Stimulated activated CD4-positive, alpha-beta T cell treated with anti-CD3 and anti-CD28 coated beads, Interleukin-4, amount 100 ng/mL, for 48 hours (primary cell): ENCODE results near the gene MAP2K6.

Experiments
- DNase-seq, 2 donors: peaks; one replicate each; pipeline ENCODE4 v3.0.0-alpha.2; 2020; ENCODE audit warnings: low read depth in 2 of 2

The MAP2K6 gene

GRCh38 chr17:69535016-69535570 lies 120.6 kb downstream of the MAP2K6 start:
- no peak for DNase-seq

- DNase-seq, result no peak
These were observed 124.3 kb downstream of the MAP2K6 start for GRCh38 chr17:69538795-69539194.

- no peak for DNase-seq
These were observed 124.8 kb downstream of the MAP2K6 start for GRCh38 chr17:69539274-69539673.

GRCh38 chr17:69539781-69540319 lies 125.4 kb downstream of the MAP2K6 start:
- DNase-seq, result no peak

GRCh38 chr17:69540356-69540755 lies 125.9 kb downstream of the MAP2K6 start:
- no peak for DNase-seq

GRCh38 chr17:69547230-69547629 lies 132.7 kb downstream of the MAP2K6 start:
- DNase-seq, result no peak

- DNase-seq, result no peak
These were observed 133.4 kb downstream of the MAP2K6 start for GRCh38 chr17:69547947-69548346.

- DNase-seq, result no peak
These were observed 136.9 kb downstream of the MAP2K6 start for GRCh38 chr17:69551212-69552010.

- DNase-seq, result no peak
These were observed 138.6 kb downstream of the MAP2K6 start for GRCh38 chr17:69552986-69553667.

- no peak for DNase-seq
These were observed 140.6 kb downstream of the MAP2K6 start for GRCh38 chr17:69555056-69555455.

GRCh38 chr17:69557339-69557738 lies 142.8 kb downstream of the MAP2K6 start:
- DNase-seq, result no peak

GRCh38 chr17:69558796-69559195 lies 144.3 kb downstream of the MAP2K6 start:
- DNase-seq, result no peak

GRCh38 chr17:69560987-69561441 lies 146.5 kb downstream of the MAP2K6 start:
- no peak for DNase-seq

- DNase-seq, result no peak
These were observed 147.0 kb downstream of the MAP2K6 start for GRCh38 chr17:69561462-69561861.

- DNase-seq, result no peak
These were observed 150.9 kb downstream of the MAP2K6 start for GRCh38 chr17:69565447-69565846.

GRCh38 chr17:69567130-69567529 lies 152.6 kb downstream of the MAP2K6 start:
- DNase-seq, result no peak

GRCh38 chr17:69572747-69573146 lies 158.2 kb downstream of the MAP2K6 start:
- DNase-seq, result no peak

GRCh38 chr17:69573396-69573795 lies 158.9 kb downstream of the MAP2K6 start:
- DNase-seq, result no peak

GRCh38 chr17:69574257-69575197 lies 160.0 kb downstream of the MAP2K6 start:
- no peak for DNase-seq

GRCh38 chr17:69575346-69575761 lies 160.9 kb downstream of the MAP2K6 start:
- DNase-seq, result no peak

GRCh38 chr17:69577098-69577497 lies 162.6 kb downstream of the MAP2K6 start:
- no peak for DNase-seq
